Panc1 (cell line): ENCODE data around the gene OR5AU1. TPM values are rescaled to one million over a fixed set of nuclear protein-coding genes. Genes with fewer than 3 reads are reported as not detected.

Experiments
- ATAC-seq: fragments of 200-7000 bp; cut with Tn5 transposase; 2 replicates; pipeline ENCODE4 v1.9.1; 2020; ENCODE audit warnings: mild to moderate bottlenecking, moderate library complexity
- BruUV-seq: library from RNA; stranded (reverse); fragments of 400-500 nt; replicated peaks from 2 replicates; lab custom pipeline; 2021; lab: Mats Ljungman, UMichigan
- CTCF ChIA-PET: fragments of 300-600 bp; sonication (Branson Sonifier 250); formaldehyde crosslinking; loops from one replicate; lab custom pipeline; 2022; ENCODE audit warnings: antibody characterized with exemption; lab: Charles Lee
- POLR2A ChIA-PET: fragments of 300-600 bp; sonication (Branson Sonifier 250); formaldehyde crosslinking; loops from one replicate; lab custom pipeline; 2022; ENCODE audit warnings: antibody characterized with exemption; lab: Charles Lee
- DNase-seq: peaks from one replicate; pipeline ENCODE4 v3.0.0-alpha.2; 2010; ENCODE audit warnings: low read depth, low spot score
- H3K27ac ChIP-seq: 2 replicates; pipeline ENCODE4 v1.5.1; 2011; ENCODE audit warnings: mild to moderate bottlenecking, low read length, inconsistent platforms
- H3K27me3 ChIP-seq: fragments of 200-500 bp; sonication (Bioruptor generic); 2 replicates; pipeline ENCODE4 v1.6.0; 2014; ENCODE audit warnings: low read length, inconsistent platforms; ENCODE audit not compliant: control insufficient read depth, insufficient read depth
- H3K36me3 ChIP-seq: fragments of 200-500 bp; sonication (Bioruptor generic); 2 replicates; pipeline ENCODE4 v1.5.1; 2014; ENCODE audit warnings: inconsistent platforms, mild to moderate bottlenecking, low read length, moderate library complexity; ENCODE audit not compliant: control insufficient read depth, insufficient read depth
- H3K4me1 ChIP-seq: 2 replicates; pipeline ENCODE4 v1.5.1; 2011; ENCODE audit warnings: inconsistent platforms, mild to moderate bottlenecking, low read length, moderate library complexity; ENCODE audit not compliant: control insufficient read depth, insufficient read depth
- H3K4me3 ChIP-seq, 2 experiments: 2 replicates each; pipeline ENCODE4 v1.5.1; 2011 to 2012; ENCODE audit warnings: low read depth in 2 of 2, low read length in 2 of 2, mild to moderate bottlenecking in 2 of 2, inconsistent platforms in 1 of 2, moderate library complexity in 1 of 2
- H3K9me3 ChIP-seq: fragments of 200-500 bp; sonication (Bioruptor generic); 2 replicates; pipeline ENCODE4 v1.5.1; 2014; ENCODE audit warnings: low read depth, mild to moderate bottlenecking, inconsistent platforms, low read length, moderate library complexity; ENCODE audit not compliant: control insufficient read depth, insufficient read depth
- CTCF ChIP-seq: fragments of 450-650 bp; IDR thresholded peaks from 2 replicates; pipeline ENCODE4 v1.5.1; 2017; ENCODE audit warnings: mild to moderate bottlenecking
- POLR2AphosphoS5 ChIP-seq: IDR thresholded peaks from 2 replicates; pipeline ENCODE4 v1.6.1; 2012; ENCODE audit warnings: mild to moderate bottlenecking, low read depth, low read length, moderate library complexity
- REST ChIP-seq, 2 experiments: IDR thresholded peaks; 2 replicates each; pipeline ENCODE4 v1.6.1; 2011 to 2012; ENCODE audit warnings: low read depth in 2 of 2, control low read depth in 1 of 2, low read length in 1 of 2, mild to moderate bottlenecking in 1 of 2, moderate library complexity in 1 of 2; ENCODE audit not compliant: insufficient read depth in 1 of 2
- SIN3A ChIP-seq: IDR thresholded peaks from 2 replicates; pipeline ENCODE4 v1.6.1; 2012; ENCODE audit warnings: low read depth, mild to moderate bottlenecking, low read length, moderate library complexity, borderline replicate concordance; ENCODE audit not compliant: insufficient read depth
- TCF7L2 ChIP-seq: IDR thresholded peaks from 2 replicates; pipeline ENCODE4 v1.6.1; 2011; ENCODE audit warnings: mild to moderate bottlenecking, low read depth, low read length, inconsistent platforms
- in situ Hi-C: cut with HindIII; loops from 2 replicates; pipeline ENCODE4 v1.10.0; 2016; ENCODE audit warnings: low sequenced_read_pairs, low pct_unique_long_range_greater_than_20kb
- intact Hi-C: fragments of 100-400 bp; cut with micrococcal nuclease; formaldehyde crosslinking; loops from one replicate; pipeline ENCODE4 v1.10.0; 2022; ENCODE audit not compliant: unreplicated experiment
- total RNA-seq: library from RNA; stranded (reverse); gene quantifications from one replicate; pipeline ENCODE4 v1.2.1, GENCODE V29; 2021; ENCODE audit not compliant: unreplicated experiment

OR5AU1 gene
- total RNA-seq, 1 experiment from 2014 or later = not detected

- no peak for TF ChIP-seq TCF7L2
- no peak for TF ChIP-seq CTCF
- no peak for TF ChIP-seq REST (IDR thresholded peaks at IDR 0.05; ENCODE audit: insufficient read depth in 1 of 2, low read depth in 2 of 2, low read length in 1 of 2)
- no peak for TF ChIP-seq SIN3A
- no peak for TF ChIP-seq POLR2AphosphoS5
- ATAC-seq = no peak
- in situ Hi-C loops (no loop called here), intact Hi-C loops (no loop called here)
- no peaks in the 10 kb centered on the region for H3K27me3 ChIP-seq
- BruUV-seq = no TSS peak
- H3K9me3 ChIP-seq = no peaks in the 10 kb centered on the region
- H3K36me3 ChIP-seq = no peaks in the 10 kb centered on the region
- no peak overlapping the region for H3K27ac ChIP-seq
- H3K4me1 ChIP-seq = no peaks in the 10 kb centered on the region
- DNase-seq = no peak
- H3K4me3 ChIP-seq = no peak overlapping the region
- CTCF ChIA-PET = interaction anchor here (0.6 kb wide), 1 partner anchor 255 kb away, joined by 3 read pairs; no protein-coding TSS in a partner anchor
- POLR2A ChIA-PET = no interaction called here
Observed at GRCh38 chr14:21182166-21182565, 26.3 kb upstream of the OR5AU1 start.

GRCh38 chr14:21171128-21171527, 15.3 kb upstream of the OR5AU1 start:
- intact Hi-C loops (no loop called here), in situ Hi-C loops (no loop called here)
- DNase-seq (no peak), ATAC-seq (no peak)
- no peak overlapping the region for H3K4me3 ChIP-seq
- POLR2A ChIA-PET = no interaction called here
- CTCF ChIA-PET = no interaction called here
- no peaks in the 10 kb centered on the region for H3K4me1 ChIP-seq
- TF ChIP-seq POLR2AphosphoS5 = no peak
- no peak for TF ChIP-seq TCF7L2
- TF ChIP-seq SIN3A = no peak
- no peak for TF ChIP-seq REST (IDR thresholded peaks at IDR 0.05; ENCODE audit: insufficient read depth in 1 of 2, low read depth in 2 of 2, low read length in 1 of 2)
- H3K27me3 ChIP-seq = peaks cover 2% of the 10 kb centered on the region; the same call in 1 of the 2 replicates
- H3K27ac ChIP-seq = no peak overlapping the region
- no peaks in the 10 kb centered on the region for H3K36me3 ChIP-seq
- no TSS peak for BruUV-seq
- H3K9me3 ChIP-seq = no peaks in the 10 kb centered on the region
